Measurements from ENCODE around the gene TRIM52. TPM values are rescaled to one million over a fixed set of nuclear protein-coding genes. Genes with fewer than 3 reads are reported as not detected.
A peak's percentile ranks its signal among the peaks of the same experiment; 100 is the strongest.

Gene TRIM52
- total and polyA plus RNA-seq, 9 of the 15 experiments (the other 6 are each of a cell fraction or from before 2014, with no cell fraction given), result 3.3 to 21.9 (median 13.5) TPM

DNA sequence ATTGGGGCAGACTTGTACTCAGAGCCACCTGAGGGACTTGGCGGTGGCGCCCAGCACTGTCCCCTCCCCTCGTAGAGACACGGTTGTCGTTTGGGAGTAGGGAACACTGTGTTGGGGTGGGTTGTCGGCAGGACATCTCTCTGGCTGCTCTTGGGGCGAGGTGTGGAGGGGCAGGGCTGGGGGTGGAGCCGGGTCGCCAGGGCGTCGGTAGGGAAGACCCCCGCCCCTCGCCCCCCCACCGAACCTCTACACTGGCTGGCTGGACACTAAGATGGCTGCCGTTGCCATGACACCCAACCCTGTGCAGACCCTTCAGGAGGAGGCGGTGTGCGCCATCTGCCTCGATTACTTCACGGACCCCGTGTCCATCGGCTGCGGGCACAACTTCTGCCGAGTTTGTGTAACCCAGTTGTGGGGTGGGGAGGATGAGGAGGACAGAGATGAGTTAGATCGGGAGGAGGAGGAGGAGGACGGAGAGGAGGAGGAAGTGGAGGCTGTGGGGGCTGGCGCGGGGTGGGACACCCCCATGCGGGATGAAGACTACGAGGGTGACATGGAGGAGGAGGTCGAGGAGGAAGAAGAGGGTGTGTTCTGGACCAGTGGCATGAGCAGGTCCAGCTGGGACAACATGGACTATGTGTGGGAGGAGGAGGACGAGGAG, 37.1 kb downstream of the TRIM52 start (continued):
- TF ChIP-seq E4F1 (CRISPR knock-in tag; IDR thresholded peaks at IDR 0.05; ENCODE audit: borderline replicate concordance) (no peak), THAP12 (CRISPR knock-in tag; IDR thresholded peaks at IDR 0.05) (no peak), SP2 (IDR thresholded peaks at IDR 0.05; ENCODE audit: extremely low read depth, low read depth, low read length, poor library complexity, severe bottlenecking) (no peak), ZNF347 (CRISPR knock-in tag; IDR thresholded peaks at IDR 0.05; ENCODE audit: low read depth) (no peak), TRIM28 (IDR thresholded peaks at IDR 0.05) (no peak), GATAD2B (IDR thresholded peaks at IDR 0.05; ENCODE audit: borderline replicate concordance) (0 out of 2 replicates have a peak, but pooled peaks have one; percentile 14), ZNF12 (CRISPR knock-in tag; IDR thresholded peaks at IDR 0.05) (no peak), LARP7 (IDR thresholded peaks at IDR 0.05) (no peak), HLTF (IDR thresholded peaks at IDR 0.05) (peak; percentile 62; the same call in 1 of the 2 replicates), BDP1 (IDR thresholded peaks at IDR 0.05; ENCODE audit: insufficient read depth, insufficient read length) (no peak), ZNF165 (CRISPR knock-in tag; IDR thresholded peaks at IDR 0.05; ENCODE audit: borderline replicate concordance) (no peak), DPF2 (IDR thresholded peaks at IDR 0.05) (no peak), NR2C2 (CRISPR knock-in tag; IDR thresholded peaks at IDR 0.05) (0 out of 2 replicates have a peak, but pooled peaks have one; percentile 30), NR2C2 (tag; IDR thresholded peaks at IDR 0.05) (no peak; the same call in 1 of the 2 replicates), POLR3G (IDR thresholded peaks at IDR 0.05; ENCODE audit: extremely low read depth, insufficient read length, insufficient replicate concordance) (no peak), KAT7 (CRISPR knock-in tag; IDR thresholded peaks at IDR 0.05; ENCODE audit: borderline replicate concordance) (no peak; the same call in 1 of the 2 replicates), CBX5 (IDR thresholded peaks at IDR 0.05; ENCODE audit: borderline replicate concordance, low read depth) (no peak), RBM39 (optimal IDR thresholded peaks at IDR 0.05; ENCODE audit: low read depth, low read length) (no peak), TCF7L2 (IDR thresholded peaks at IDR 0.05; ENCODE audit: low read depth, low read length) (no peak), HMG20A (CRISPR knock-in tag; conservative IDR thresholded peaks at IDR 0.05) (no peak), ZNF280B (CRISPR knock-in tag; IDR thresholded peaks at IDR 0.05) (no peak), ETV6 (IDR thresholded peaks at IDR 0.05; ENCODE audit: borderline replicate concordance in 1 of 2, low read depth in 2 of 2, low read length in 1 of 2) (no peak; a peak in 1 of 4 replicates), ETV6 (CRISPR knock-in tag; IDR thresholded peaks at IDR 0.05; ENCODE audit: borderline replicate concordance) (0 out of 2 replicates have a peak, but pooled peaks have one; percentile 2), NCOA2 (IDR thresholded peaks at IDR 0.05; ENCODE audit: partially characterized antibody in 2 of 2) (no peak), DNMT1 (IDR thresholded peaks at IDR 0.05) (no peak; the same call in 1 of the 2 replicates)
